22Rv1 (cell line): ENCODE data around the gene FHIT.

ENCODE experiments used
- ZFX ChIP-seq: fragments of 450-650 bp; IDR thresholded peaks from 2 replicates; pipeline ENCODE4 v1.6.1; 2017; ENCODE audit warnings: antibody characterized with exemption, borderline replicate concordance
- TF ChIP-seq, protein P1 (sequence below): fragments of 450-650 bp; IDR thresholded peaks from 2 replicates; pipeline ENCODE4 v1.5.1; 2017; ENCODE audit warnings: mild to moderate bottlenecking

DNA sequence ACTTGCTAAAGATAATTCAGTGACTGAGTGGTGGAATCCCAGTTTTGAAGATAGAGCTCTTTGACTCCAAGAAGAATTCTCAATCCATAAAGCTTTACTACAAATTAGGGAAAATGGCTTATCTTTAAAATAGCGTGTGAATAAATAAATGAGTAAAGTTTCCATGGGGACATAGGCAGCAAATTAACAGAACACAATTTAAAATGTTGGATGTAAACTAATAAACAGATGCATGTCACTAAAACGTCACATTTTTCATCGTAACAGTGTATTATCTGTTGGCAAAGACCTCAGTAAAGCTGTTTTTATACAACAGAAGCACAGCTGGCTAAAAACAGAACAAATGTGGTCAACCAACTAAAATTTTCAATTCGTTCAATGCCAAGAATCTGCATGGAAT, 1287.6 kb downstream of the FHIT start:
- TF ChIP-seq, protein P1, sequence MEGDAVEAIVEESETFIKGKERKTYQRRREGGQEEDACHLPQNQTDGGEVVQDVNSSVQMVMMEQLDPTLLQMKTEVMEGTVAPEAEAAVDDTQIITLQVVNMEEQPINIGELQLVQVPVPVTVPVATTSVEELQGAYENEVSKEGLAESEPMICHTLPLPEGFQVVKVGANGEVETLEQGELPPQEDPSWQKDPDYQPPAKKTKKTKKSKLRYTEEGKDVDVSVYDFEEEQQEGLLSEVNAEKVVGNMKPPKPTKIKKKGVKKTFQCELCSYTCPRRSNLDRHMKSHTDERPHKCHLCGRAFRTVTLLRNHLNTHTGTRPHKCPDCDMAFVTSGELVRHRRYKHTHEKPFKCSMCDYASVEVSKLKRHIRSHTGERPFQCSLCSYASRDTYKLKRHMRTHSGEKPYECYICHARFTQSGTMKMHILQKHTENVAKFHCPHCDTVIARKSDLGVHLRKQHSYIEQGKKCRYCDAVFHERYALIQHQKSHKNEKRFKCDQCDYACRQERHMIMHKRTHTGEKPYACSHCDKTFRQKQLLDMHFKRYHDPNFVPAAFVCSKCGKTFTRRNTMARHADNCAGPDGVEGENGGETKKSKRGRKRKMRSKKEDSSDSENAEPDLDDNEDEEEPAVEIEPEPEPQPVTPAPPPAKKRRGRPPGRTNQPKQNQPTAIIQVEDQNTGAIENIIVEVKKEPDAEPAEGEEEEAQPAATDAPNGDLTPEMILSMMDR = no peak
- no peak for TF ChIP-seq ZFX
